Ovary (tissue), 9 donors: ENCODE measurements around the gene BCL2L14. TPM values are rescaled to one million over a fixed set of nuclear protein-coding genes. Genes with fewer than 3 reads are reported as not detected.
"Not testable (repeated sequence)": the region's sequence is repeated elsewhere in the genome, so short reads cannot be mapped to it uniquely, and the experiment has no call there.

Experiments used
- DNase-seq, 5 donors: peaks; one replicate each; pipeline ENCODE4 v3.0.0-alpha.2; 2019 to 2020
- H3K27ac ChIP-seq, 2 donors: fragments of 200-600 bp; one replicate each; pipeline versions ENCODE4 v1.5.1 to v1.8.0; 2019 to 2022
- H3K27me3 ChIP-seq: fragments of 200-600 bp; one replicate; pipeline ENCODE4 v1.8.0; 2022
- H3K36me3 ChIP-seq: fragments of 200-600 bp; sonication (generic); one replicate; pipeline ENCODE4 v1.5.1; 2019
- H3K4me1 ChIP-seq: one replicate; pipeline ENCODE4 v1.8.1; 2013; ENCODE audit warnings: mild to moderate bottlenecking, moderate library complexity; ENCODE audit not compliant: insufficient read depth
- H3K4me3 ChIP-seq: fragments of 200-600 bp; sonication (generic); one replicate; pipeline ENCODE4 v1.5.1; 2017
- H3K9me3 ChIP-seq, 2 donors: fragments of 200-600 bp in 1 of 2; sonication (generic) in 1 of 2; one replicate each; pipeline versions ENCODE4 v1.5.1 to v1.8.1; 2013 to 2019; ENCODE audit warnings: mild to moderate bottlenecking in 1 of 2, moderate library complexity in 1 of 2
- EP300 ChIP-seq: sonication (generic); formaldehyde crosslinking; IDR thresholded peaks from one replicate; pipeline ENCODE4 v1.6.1; 2017; ENCODE audit warnings: antibody characterized with exemption
- POLR2A ChIP-seq: fragments of 450-650 bp; IDR thresholded peaks from one replicate; pipeline ENCODE4 v1.6.1; 2017; ENCODE audit warnings: antibody characterized with exemption, mild to moderate bottlenecking, moderate library complexity
- WGBS, 3 donors: extraction: QIAGEN DNeasy Blood & Tissue Kit in 1 of 3; methylation state at CpG; one replicate each; pipeline versions ENCODE4 v1.1.5 to v1.1.7; 2013 to 2017; 5-methylcytosine and 5-hydroxymethylcytosine counted together
- intact Hi-C, 4 donors: fragments of 100-400 bp; cut with DNase I; formaldehyde crosslinking; loops; one replicate each; pipeline versions ENCODE4 v1.11.0 to v1.15.1; 2022 to 2023
- polyA plus RNA-seq, 2 donors: library from polyadenylated mRNA; stranded (reverse); fragments of 200-250 nt in 1 of 2; fragments of 350-450 nt in 1 of 2; fragmentation: Illumina TruSeq in 1 of 2; extraction: RNeasy Lipid Tissue Mini Kit (QIAGEN cat#74804) in 1 of 2; gene quantifications; one replicate each; pipeline ENCODE4 v1.2.3, GENCODE V29; 2013 to 2014
- total RNA-seq, 7 donors: library from RNA; depleted of rRNA in 2 of 7; stranded (reverse); fragments of >200 nt in 2 of 7; fragmentation: NEBNext Ultra II Directional in 3 of 7; extraction: Animal tissue kit (Norgen Biotek cat#: 25700) in 3 of 7; gene quantifications; one replicate each; pipeline versions ENCODE4 v1.1.0 to v1.2.4, GENCODE V29; 2016 to 2023
- TF ChIP-seq, protein P1 (sequence below), 3 donors: fragments of 450-650 bp in 2 of 3; fragments of 200-600 bp in 1 of 3; IDR thresholded peaks; one replicate each; pipeline versions ENCODE4 v1.5.1 to v1.8.0; 2016 to 2022; ENCODE audit warnings: antibody characterized with exemption in 3 of 3, mild to moderate bottlenecking in 1 of 3
- donor health status: DM: no; HTN: no; CAD: no; lungs with moderate emphysema.
- donor health status: DM: no; HTN: no; CAD: no.
- donor health status: Bipolar disorder and iron deficiency.
- donor health status: DM: yes; HTN: yes; CAD: no.
- donor health status: DM: no; HTN: no; CAD: no.
- donor health status: DM: yes; HTN: yes; CAD: no.

BCL2L14 gene
- total and polyA plus RNA-seq, 9 donors, result 0.11 TPM; not detected in 8

DNA sequence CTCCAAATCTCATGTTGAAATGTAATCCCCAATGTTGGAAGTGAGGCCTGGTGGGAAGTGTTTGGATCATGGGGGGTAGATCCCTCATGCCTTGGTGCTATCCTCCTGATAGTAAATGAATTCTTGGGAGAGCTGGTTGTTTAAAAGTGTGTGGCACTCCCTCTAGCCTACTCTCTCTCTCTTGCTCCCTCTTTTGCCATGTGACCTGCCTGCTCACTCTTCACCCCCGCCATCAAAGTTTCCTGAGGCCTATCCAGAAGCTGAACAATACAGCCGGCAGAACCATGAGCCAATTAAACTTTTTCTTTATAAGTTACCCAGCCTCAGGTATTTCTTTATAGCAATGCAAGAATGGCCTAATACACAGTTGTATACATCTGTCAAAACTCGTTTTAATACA is 62.5 kb downstream of the BCL2L14 start:
- Histone ChIP-seq H3K4me3 (no peak overlapping the region), H3K27ac (no peak overlapping the region), H3K9me3 (no peaks in the 10 kb centered on the region), H3K4me1 (no peaks in the 10 kb centered on the region), H3K36me3 (no peaks in the 10 kb centered on the region), H3K27me3 (no peaks in the 10 kb centered on the region)
- 86 to 92% (median 87%) methylated on average over 3 of the region's 3 CpGs for WGBS, 3 donors
- intact Hi-C loops, result no loop called here
- no peak for DNase-seq
- TF ChIP-seq EP300 (no peak), POLR2A (no peak)
- TF ChIP-seq, protein P1, sequence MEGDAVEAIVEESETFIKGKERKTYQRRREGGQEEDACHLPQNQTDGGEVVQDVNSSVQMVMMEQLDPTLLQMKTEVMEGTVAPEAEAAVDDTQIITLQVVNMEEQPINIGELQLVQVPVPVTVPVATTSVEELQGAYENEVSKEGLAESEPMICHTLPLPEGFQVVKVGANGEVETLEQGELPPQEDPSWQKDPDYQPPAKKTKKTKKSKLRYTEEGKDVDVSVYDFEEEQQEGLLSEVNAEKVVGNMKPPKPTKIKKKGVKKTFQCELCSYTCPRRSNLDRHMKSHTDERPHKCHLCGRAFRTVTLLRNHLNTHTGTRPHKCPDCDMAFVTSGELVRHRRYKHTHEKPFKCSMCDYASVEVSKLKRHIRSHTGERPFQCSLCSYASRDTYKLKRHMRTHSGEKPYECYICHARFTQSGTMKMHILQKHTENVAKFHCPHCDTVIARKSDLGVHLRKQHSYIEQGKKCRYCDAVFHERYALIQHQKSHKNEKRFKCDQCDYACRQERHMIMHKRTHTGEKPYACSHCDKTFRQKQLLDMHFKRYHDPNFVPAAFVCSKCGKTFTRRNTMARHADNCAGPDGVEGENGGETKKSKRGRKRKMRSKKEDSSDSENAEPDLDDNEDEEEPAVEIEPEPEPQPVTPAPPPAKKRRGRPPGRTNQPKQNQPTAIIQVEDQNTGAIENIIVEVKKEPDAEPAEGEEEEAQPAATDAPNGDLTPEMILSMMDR (IDR thresholded peaks at IDR 0.05), result no peak

- WGBS, 3 donors, result 96 to 98% (median 97%) methylated on average over 5 of the region's 5 CpGs
- DNase-seq, result no peak
- Histone ChIP-seq H3K4me3 (no peak overlapping the region), H3K4me1 (no peaks in the 10 kb centered on the region), H3K9me3 (no peaks in the 10 kb centered on the region), H3K27ac (no peak overlapping the region), H3K36me3 (no peaks in the 10 kb centered on the region), H3K27me3 (no peaks in the 10 kb centered on the region)
- TF ChIP-seq EP300 (no peak), POLR2A (no peak)
- TF ChIP-seq, protein P1 (IDR thresholded peaks at IDR 0.05), result no peak
- intact Hi-C loops, result no loop called here
These were observed 63.0 kb downstream of the BCL2L14 start for GRCh38 chr12:12133785-12134184.

GRCh38 chr12:12138203-12139154 is 67.7 kb downstream of the BCL2L14 start:
- H3K4me3 ChIP-seq, result no peak overlapping the region
- TF ChIP-seq POLR2A (no peak), EP300 (no peak)
- TF ChIP-seq, protein P1 (IDR thresholded peaks at IDR 0.05), result no peak
- no peaks in the 10 kb centered on the region for H3K36me3 ChIP-seq
- intact Hi-C loops, result no loop called here
- H3K27ac ChIP-seq, result no peak overlapping the region
- H3K9me3 ChIP-seq, result no peaks in the 10 kb centered on the region
- 91 to 94% (median 93%) methylated on average over 3 of the region's 3 CpGs for WGBS, 3 donors
- no peak for DNase-seq
- no peaks in the 10 kb centered on the region for H3K27me3 ChIP-seq
- peaks cover 2% of the 10 kb centered on the region for H3K4me1 ChIP-seq

GRCh38 chr12:12141000-12141399 is 70.3 kb downstream of the BCL2L14 start:
- TF ChIP-seq, protein P1 (IDR thresholded peaks at IDR 0.05), result no peak
- TF ChIP-seq EP300 (no peak), POLR2A (no peak)
- no peaks in the 10 kb centered on the region for H3K36me3 ChIP-seq
- H3K27me3 ChIP-seq, result no peaks in the 10 kb centered on the region
- no peak overlapping the region for H3K27ac ChIP-seq
- intact Hi-C loops, result no loop called here
- H3K4me1 ChIP-seq, result peaks cover 2% of the 10 kb centered on the region
- H3K9me3 ChIP-seq, result no peaks in the 10 kb centered on the region
- no peak overlapping the region for H3K4me3 ChIP-seq
- no peak for DNase-seq

DNA sequence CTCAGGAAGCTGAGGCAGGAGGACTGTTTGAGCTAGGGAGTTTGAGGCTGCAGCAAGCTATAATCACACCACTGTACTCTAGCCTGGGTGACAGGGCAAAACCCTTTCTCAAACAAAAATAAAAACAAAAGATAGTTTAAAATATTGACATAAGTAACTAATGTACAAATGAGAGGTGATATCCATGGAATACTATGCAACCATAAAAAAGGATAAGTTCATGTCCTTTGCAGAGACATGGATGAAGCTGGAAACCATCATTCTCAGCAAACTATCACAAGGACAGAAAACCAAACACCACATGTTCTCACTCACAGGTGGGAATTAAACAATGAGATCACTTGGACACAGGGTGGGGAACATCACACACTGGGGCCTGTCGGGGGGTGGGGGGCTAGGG is 73.8 kb downstream of the BCL2L14 start:
- intact Hi-C loops, H3K27ac ChIP-seq, H3K36me3 ChIP-seq, DNase-seq, H3K4me3 ChIP-seq, H3K27me3 ChIP-seq, H3K4me1 ChIP-seq, H3K9me3 ChIP-seq: not testable (repeated sequence)
- WGBS, 3 donors, result 0 to 44% (median 0%) methylated on average over 1 of the region's 1 CpG
